OCI-LY7 (cell line): ENCODE measurements around the gene INTS13. TPM values are rescaled to one million over a fixed set of nuclear protein-coding genes. Genes with fewer than 3 reads are reported as not detected.

Experiments used
- BruUV-seq: library from RNA; stranded (reverse); fragments of 400-500 nt; replicated peaks from 2 replicates; lab custom pipeline; 2021; lab: Mats Ljungman, UMichigan
- CTCF ChIA-PET: fragments of 300-600 bp; sonication (Branson Sonifier 250); formaldehyde crosslinking; loops from one replicate; lab custom pipeline; 2022; ENCODE audit warnings: antibody characterized with exemption; ENCODE audit not compliant: unreplicated experiment; lab: Charles Lee
- POLR2A ChIA-PET: fragments of 300-600 bp; sonication (Branson Sonifier 250); formaldehyde crosslinking; loops from one replicate; lab custom pipeline; 2022; ENCODE audit warnings: antibody characterized with exemption; lab: Charles Lee
- DNase-seq: peaks from one replicate; pipeline ENCODE4 v3.0.0-alpha.2; 2015; ENCODE audit warnings: low spot score
- H2AFZ ChIP-seq: fragments of 200-600 bp; sonication (generic), shearing (Covaris generic); 2 replicates; pipeline ENCODE4 v1.6.1; 2014; ENCODE audit warnings: mild to moderate bottlenecking, antibody characterized with exemption, low read length, moderate library complexity
- H3K27ac ChIP-seq: fragments of 200-600 bp; sonication (generic); 2 replicates; pipeline ENCODE4 v1.5.1; 2014; ENCODE audit warnings: mixed run types, low read depth, mild to moderate bottlenecking, moderate library complexity, low read length, inconsistent platforms; ENCODE audit not compliant: poor library complexity, severe bottlenecking
- H3K36me3 ChIP-seq: fragments of 200-600 bp; sonication (generic); 2 replicates; pipeline ENCODE4 v1.6.1; 2014; ENCODE audit warnings: mild to moderate bottlenecking, antibody characterized with exemption, low read length, moderate library complexity, mixed read lengths; ENCODE audit not compliant: insufficient read depth
- H3K4me1 ChIP-seq: fragments of 200-600 bp; sonication (generic); 2 replicates; pipeline ENCODE4 v1.5.1; 2014; ENCODE audit warnings: mild to moderate bottlenecking, low read length; ENCODE audit not compliant: insufficient read depth, poor library complexity, severe bottlenecking
- H3K4me2 ChIP-seq: fragments of 200-600 bp; sonication (generic); 2 replicates; pipeline ENCODE4 v1.6.1; 2014; ENCODE audit warnings: mild to moderate bottlenecking, low read length
- H3K4me3 ChIP-seq: fragments of 200-600 bp; sonication (generic); 2 replicates; pipeline ENCODE4 v1.5.1; 2014; ENCODE audit warnings: mild to moderate bottlenecking, low read depth, low read length; ENCODE audit not compliant: poor library complexity, severe bottlenecking
- H3K79me2 ChIP-seq: fragments of 200-600 bp; sonication (generic); 2 replicates; pipeline ENCODE4 v1.6.1; 2016; ENCODE audit warnings: low read depth, mild to moderate bottlenecking, low read length, moderate library complexity, mixed read lengths; ENCODE audit not compliant: insufficient read depth
- H3K9me2 ChIP-seq: fragments of 200-600 bp; sonication (generic); 2 replicates; pipeline ENCODE4 v1.6.1; 2016; ENCODE audit warnings: mild to moderate bottlenecking, low read length, mixed read lengths; ENCODE audit not compliant: insufficient read depth
- H3K9me3 ChIP-seq: fragments of 200-600 bp; sonication (generic); 2 replicates; pipeline ENCODE4 v1.6.1; 2014; ENCODE audit warnings: mild to moderate bottlenecking, mixed run types, low read length, mixed read lengths
- H4K20me1 ChIP-seq: fragments of 200-600 bp; sonication (generic); 2 replicates; pipeline ENCODE4 v1.6.1; 2014; ENCODE audit warnings: mild to moderate bottlenecking, antibody characterized with exemption, low read length, moderate library complexity, mixed read lengths; ENCODE audit not compliant: insufficient read depth
- CTCF ChIP-seq: fragments of 200-600 bp; sonication (generic); conservative IDR thresholded peaks from 2 replicates; pipeline ENCODE4 v1.5.1; 2014; ENCODE audit warnings: mild to moderate bottlenecking, antibody characterized with exemption, low read length, moderate library complexity, mixed read lengths
- EZH2phosphoT487 ChIP-seq: fragments of 200-600 bp; sonication (generic); IDR thresholded peaks from 2 replicates; pipeline ENCODE4 v1.6.1; 2018; ENCODE audit warnings: low read depth, borderline replicate concordance, mild to moderate bottlenecking, mixed run types, antibody characterized with exemption, low read length, moderate library complexity, mixed read lengths
- intact Hi-C: fragments of 100-400 bp; cut with micrococcal nuclease; formaldehyde crosslinking; loops from one replicate; pipeline ENCODE4 v1.10.0; 2022; ENCODE audit not compliant: unreplicated experiment
- total RNA-seq, 2 experiments: library from RNA; depleted of rRNA in 1 of 2; stranded (reverse); fragments of >200 nt in 1 of 2; shearing (Covaris generic) in 1 of 2; gene quantifications; 2 replicates each; pipeline ENCODE4 v1.2.3, GENCODE V29; 2014 to 2022

The INTS13 gene
- total RNA-seq, 2 experiments from 2014 or later: 34.2 to 39.1 TPM

DNA sequence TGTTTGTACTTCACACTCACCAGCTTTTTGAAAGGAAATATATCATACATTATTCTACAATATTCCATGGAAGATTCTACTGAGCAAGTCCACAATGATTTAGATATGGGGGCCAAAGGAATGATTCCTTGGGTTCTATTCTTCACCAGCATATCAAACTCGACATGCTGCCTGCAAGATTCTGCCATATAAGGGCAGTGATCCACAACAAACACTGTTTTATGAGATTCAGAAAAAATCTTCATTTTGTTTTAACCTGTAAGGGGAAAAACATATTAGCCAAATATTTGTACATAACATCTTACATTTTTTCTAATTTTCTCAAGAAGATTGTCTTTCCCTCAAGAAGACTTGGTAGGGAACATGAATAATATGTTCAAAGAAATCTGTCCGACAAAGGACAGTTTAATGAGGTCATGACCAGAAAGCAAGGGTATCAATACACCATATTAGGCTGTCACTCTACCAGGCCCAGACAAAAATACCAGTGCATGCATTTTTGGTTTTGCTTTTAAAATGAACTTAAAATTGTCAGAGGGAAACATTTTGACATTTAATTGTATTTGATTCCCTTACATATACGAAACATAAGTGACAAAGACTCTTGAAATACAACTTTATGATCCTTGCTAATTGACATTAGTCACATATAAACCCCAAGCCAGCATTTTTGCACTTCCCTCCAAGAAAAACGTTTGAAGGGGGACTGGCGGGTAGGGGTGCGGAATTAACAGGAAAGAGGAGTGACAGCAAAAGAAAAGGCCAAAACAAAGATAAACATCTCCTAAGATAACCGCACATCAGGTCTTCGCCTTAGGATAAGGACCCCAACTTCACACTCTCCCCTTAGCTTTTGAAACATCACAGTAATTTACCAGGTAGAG lies 980 bp downstream of the INTS13 start:
- Histone ChIP-seq H3K4me3 (peak overlapping the region; percentile 89), H4K20me1 (peaks cover 43% of the 10 kb centered on the region), H3K9me3 (no peaks in the 10 kb centered on the region), H3K79me2 (peaks cover 82% of the 10 kb centered on the region), H3K36me3 (peaks cover 39% of the 10 kb centered on the region), H2AFZ (peak overlapping the region; percentile 65; the same call in 1 of the 2 replicates), H3K9me2 (no peaks in the 10 kb centered on the region), H3K4me2 (peak overlapping the region; percentile 97), H3K4me1 (peaks cover 35% of the 10 kb centered on the region), H3K27ac (peak overlapping the region; percentile 79)
- POLR2A ChIA-PET: interaction anchor here (0.6 to 1.5 kb wide), 3 partner anchors 11 to 29 kb away, joined by 3 read pairs; no protein-coding TSS in a partner anchor
- no peak for TF ChIP-seq CTCF
- TF ChIP-seq EZH2phosphoT487: no peak
- no TSS peak for BruUV-seq
- intact Hi-C loops: loop anchor here (5.0 kb wide), 1 partner anchor 90 kb away; no protein-coding TSS in a partner anchor
- CTCF ChIA-PET: no interaction called here
- DNase-seq: no peak

DNA sequence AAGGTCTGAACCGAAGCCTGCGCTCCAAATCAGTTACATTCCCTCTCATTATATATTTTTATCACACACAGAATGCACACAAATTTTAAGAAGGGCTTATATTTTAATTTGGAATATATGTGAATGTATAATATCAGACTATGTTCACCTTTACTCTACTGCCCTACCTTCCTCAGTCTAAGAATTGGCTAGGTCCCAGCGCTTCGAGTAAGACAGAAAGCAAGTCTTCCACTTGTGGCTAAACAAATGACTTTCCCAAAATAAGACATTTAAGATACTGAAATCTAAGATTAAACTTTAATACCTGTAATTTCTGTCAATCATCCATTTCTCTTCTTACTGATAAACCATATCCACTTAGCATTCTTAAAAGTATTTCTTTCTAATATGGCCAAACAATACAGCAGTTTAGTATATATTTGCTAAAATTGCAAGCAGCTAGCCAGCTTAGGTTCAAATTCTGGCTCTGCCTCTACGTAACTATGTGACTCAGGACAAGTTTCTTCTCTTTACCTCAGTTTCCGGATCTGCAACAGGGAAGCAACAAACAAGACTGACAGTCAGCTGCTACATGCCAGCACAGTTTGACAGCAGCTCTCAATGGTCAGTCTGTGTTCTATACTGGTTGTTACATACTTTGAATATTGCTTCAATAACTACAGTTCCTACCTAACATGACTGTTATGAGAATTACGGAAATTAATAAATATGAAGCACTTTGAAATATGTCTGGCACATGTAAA lies 2.0 kb downstream of the INTS13 start:
- CTCF ChIA-PET: no interaction called here
- intact Hi-C loops: loop anchor here (5.0 kb wide), 1 partner anchor 89 kb away; no protein-coding TSS in a partner anchor
- peak overlapping the region; percentile 97 for H3K4me2 ChIP-seq
- H3K4me1 ChIP-seq: peaks cover 25% of the 10 kb centered on the region
- H3K79me2 ChIP-seq: peaks cover 74% of the 10 kb centered on the region
- peaks cover 35% of the 10 kb centered on the region for H4K20me1 ChIP-seq
- peak overlapping the region; percentile 89 for H3K4me3 ChIP-seq
- no TSS peak for BruUV-seq
- peaks cover 47% of the 10 kb centered on the region for H3K36me3 ChIP-seq
- peak; percentile 19 for DNase-seq
- H3K9me2 ChIP-seq: no peaks in the 10 kb centered on the region
- no peak overlapping the region for H3K27ac ChIP-seq
- POLR2A ChIA-PET: interaction anchor here (1.0 to 1.5 kb wide), 2 partner anchors 10 to 29 kb away, joined by 3 read pairs; no protein-coding TSS in a partner anchor
- no peak for TF ChIP-seq EZH2phosphoT487
- TF ChIP-seq CTCF: no peak
- H3K9me3 ChIP-seq: no peaks in the 10 kb centered on the region
- H2AFZ ChIP-seq: no peak overlapping the region
